GM21381 (cell line): Measurements from ENCODE around the gene NUDT4B.
A peak's percentile ranks its signal among the peaks of the same experiment; 100 is the strongest.
"Not testable (repeated sequence)": the region's sequence is repeated elsewhere in the genome, so short reads cannot be mapped to it uniquely, and the experiment has no call there.

Experiments used
- ATAC-seq: cut with Tn5 transposase; IDR thresholded peaks from one replicate; pipeline ENCODE4 v1.9.1; 2021; ENCODE audit warnings: mild to moderate bottlenecking, moderate library complexity; ENCODE audit not compliant: unreplicated experiment

Gene NUDT4B

GRCh38 chr1:148748563-148749334 is at the start of gene NUDT4B:
NUDT4B (plus strand) TSS chr1:148748774; CDS start chr1:148748953, 179 bp downstream.
- peak; percentile 45 for ATAC-seq

- ATAC-seq: not testable (repeated sequence)
These were observed 49.2 kb upstream of the NUDT4B start for GRCh38 chr1:148699357-148699756.

GRCh38 chr1:148702242-148702641 is 46.3 kb upstream of the NUDT4B start:
- not testable (repeated sequence) for ATAC-seq

DNA sequence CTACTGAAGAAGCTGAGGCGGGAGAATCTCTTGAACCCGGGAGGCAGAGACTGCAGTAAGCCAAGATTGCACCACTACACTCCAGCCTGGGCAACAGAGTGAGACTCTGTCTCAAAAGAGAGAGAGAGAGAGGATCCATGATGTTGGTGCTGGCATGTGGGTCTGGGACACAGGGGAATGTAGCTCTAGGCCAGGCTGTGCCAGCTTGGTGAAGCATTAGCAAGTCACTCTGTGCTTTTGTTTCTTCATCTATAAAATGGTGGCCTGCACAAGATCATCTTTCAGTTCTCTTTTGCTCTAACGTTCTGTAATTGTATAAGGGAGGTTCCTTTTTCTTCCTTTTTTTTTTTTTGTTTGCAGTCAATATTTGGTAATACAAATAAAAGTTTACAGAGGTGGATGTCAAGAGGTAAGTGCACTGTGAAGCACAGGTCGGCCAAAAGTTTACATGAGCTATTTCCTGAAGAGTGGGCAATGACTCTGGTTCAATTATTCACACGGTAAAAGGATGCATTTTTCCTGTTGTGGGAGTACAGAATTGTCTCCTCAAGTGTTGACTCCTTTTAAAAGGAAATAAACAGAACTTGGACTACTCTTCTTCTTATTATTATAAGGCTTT is 44.5 kb upstream of the NUDT4B start:
- not testable (repeated sequence) for ATAC-seq

- ATAC-seq: not testable (repeated sequence)
These were observed 43.1 kb upstream of the NUDT4B start for GRCh38 chr1:148705316-148705948.

DNA sequence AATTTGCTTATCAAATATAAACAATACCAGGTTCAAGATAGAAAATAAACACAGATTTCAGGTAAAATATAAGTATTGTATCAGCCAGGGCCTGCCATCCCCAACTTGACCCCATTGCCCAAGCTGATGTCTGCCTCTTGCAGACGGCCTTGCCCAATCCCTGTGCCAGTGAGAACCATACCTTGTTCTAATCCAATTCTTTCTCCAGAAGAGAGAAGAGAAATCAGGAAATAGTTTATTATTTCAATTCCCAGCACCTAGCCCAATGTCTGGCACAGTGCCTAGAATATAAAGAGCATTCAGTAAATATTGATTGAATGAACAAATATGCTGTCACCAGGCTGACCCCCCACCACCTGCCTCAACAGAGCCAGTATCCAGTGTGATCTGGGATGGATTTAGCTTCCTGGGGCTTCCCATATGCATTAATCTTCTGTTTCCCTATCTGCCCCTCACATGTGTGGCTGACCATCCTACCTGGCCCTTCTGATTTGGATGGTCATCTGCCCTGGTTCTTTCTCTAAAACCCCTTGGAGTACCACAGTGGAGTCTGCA is 39.7 kb upstream of the NUDT4B start:
- not testable (repeated sequence) for ATAC-seq

- not testable (repeated sequence) for ATAC-seq
These were observed 37.6 kb upstream of the NUDT4B start for GRCh38 chr1:148710772-148711523.

- ATAC-seq: not testable (repeated sequence)
These were observed 36.2 kb upstream of the NUDT4B start for GRCh38 chr1:148712353-148712752.

GRCh38 chr1:148715518-148715917 is 33.1 kb upstream of the NUDT4B start:
- ATAC-seq: not testable (repeated sequence)

GRCh38 chr1:148716966-148717520 is 31.5 kb upstream of the NUDT4B start:
- not testable (repeated sequence) for ATAC-seq

DNA sequence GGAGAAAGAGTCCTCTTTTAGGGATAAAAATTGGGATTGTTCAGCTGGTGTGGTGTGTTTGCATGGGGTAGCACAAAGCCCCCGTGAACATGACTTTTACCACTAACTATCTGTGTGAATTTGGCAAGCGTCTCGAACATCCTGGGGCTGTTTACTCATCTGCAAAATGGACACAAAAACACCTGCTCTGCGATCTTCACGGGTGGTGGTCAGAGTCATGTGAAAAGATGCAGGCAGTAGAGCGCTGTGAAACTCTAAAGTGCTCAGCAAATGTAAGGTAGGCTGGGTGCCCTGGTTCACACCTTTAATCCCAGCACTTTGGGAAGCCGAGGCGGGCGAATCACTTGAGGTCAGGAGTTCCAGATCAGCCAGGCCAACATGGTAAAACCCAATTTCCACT is 27.7 kb upstream of the NUDT4B start:
- ATAC-seq: not testable (repeated sequence)

DNA sequence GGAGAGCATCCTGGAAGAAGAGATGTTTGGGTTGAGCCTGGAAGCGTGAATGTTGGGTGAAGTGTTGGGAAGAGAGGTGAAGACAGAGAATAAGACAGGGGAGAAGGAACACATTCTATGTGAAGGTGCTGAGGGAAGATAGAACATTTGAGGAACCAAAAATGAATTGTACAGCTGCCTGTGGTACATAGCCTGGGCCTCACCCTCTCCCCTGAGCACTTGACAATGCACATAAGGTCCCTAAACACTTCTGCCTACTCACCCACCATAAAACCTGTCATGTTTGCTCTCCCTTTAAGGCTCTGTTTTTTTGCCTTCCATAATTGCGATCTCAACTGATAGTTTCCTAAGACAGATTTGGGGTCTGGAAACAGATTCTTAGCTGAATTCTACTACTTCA is 25.8 kb upstream of the NUDT4B start:
- ATAC-seq: not testable (repeated sequence)

GRCh38 chr1:148723515-148723914 is 25.1 kb upstream of the NUDT4B start:
- not testable (repeated sequence) for ATAC-seq

DNA sequence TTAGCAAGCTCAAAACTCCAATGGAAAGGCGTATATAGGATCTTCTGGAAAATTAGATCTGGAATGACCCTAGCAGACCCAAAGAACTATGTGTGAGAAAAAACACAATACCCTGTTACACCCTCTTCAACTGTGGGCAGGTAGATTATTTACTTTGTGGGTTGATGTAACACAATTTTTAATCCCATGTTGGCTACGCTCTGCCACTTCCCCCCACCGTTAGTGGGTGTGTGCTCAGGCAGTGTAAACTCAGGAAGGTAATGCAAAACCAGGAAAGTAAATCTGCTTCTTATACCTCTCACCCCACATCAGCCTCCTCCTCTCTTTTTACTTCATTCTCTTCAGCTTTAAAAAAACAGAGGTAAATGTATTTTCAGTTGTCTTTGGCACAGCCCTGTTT is 23.7 kb upstream of the NUDT4B start:
- not testable (repeated sequence) for ATAC-seq

DNA sequence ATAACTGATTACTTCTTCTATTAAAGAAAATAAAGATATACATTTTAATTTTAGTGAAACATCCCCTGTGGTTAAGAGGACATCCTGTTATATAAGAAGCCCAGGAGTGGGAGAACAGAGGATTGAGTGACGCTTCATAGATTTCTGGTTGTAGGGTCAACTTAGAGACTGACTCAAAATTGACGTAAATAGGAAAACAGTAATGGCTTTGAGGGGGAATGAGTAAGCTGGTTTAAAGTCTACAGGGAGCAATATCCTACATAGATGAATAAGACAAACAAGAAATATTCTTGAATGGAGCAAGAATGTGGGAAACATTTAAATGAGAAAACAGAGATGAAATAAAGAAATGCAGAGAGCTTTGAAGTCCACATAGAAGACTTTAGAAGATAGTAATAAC is 20.7 kb upstream of the NUDT4B start:
- ATAC-seq: not testable (repeated sequence)

DNA sequence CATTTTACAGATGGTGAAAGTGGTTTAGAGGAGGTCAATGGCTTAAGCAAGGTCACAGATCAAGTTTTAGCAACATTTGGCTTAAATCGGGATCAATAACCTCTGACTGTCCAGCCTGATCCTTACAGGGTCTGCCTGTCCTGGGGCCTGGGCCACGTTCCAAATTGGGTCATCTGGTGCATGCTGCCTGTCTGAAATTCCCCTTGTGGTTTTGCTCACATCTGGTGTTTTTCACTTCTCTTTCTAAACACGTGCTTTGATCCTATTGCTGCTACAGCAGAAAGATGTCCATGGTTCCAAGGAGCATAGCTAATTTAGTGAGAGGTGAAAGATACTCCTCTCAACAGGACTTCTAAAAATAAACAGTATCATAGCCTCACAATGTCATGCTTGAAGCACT is 19.4 kb upstream of the NUDT4B start:
- not testable (repeated sequence) for ATAC-seq

DNA sequence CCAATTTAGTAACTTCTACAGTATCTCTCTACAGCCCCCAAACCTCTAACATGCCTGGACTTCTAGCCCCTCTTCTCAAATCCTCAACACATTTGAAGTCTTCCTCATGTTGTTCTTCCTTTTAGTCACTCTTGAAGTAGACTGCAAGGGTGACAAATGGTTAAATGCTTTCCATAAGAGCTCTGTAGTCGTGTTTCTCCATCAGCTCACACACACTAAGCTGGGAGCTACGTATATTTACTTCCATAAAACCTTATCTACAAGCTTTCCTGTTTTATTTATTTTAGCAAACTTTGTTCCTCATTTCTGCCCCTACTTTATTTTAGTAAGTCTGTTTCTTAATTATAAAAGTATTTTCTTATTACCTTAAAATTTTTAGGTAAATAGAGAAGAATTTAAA is 19.0 kb upstream of the NUDT4B start:
- not testable (repeated sequence) for ATAC-seq

- ATAC-seq: not testable (repeated sequence)
These were observed 16.3 kb upstream of the NUDT4B start for GRCh38 chr1:148732277-148732676.

GRCh38 chr1:148733585-148734310 is 14.8 kb upstream of the NUDT4B start:
- ATAC-seq: peak; percentile 78

- peak; percentile 37 for ATAC-seq
These were observed 14.3 kb upstream of the NUDT4B start for GRCh38 chr1:148734311-148734662.
